Measurements from ENCODE around the gene BTBD9.

BTBD9 gene

DNA sequence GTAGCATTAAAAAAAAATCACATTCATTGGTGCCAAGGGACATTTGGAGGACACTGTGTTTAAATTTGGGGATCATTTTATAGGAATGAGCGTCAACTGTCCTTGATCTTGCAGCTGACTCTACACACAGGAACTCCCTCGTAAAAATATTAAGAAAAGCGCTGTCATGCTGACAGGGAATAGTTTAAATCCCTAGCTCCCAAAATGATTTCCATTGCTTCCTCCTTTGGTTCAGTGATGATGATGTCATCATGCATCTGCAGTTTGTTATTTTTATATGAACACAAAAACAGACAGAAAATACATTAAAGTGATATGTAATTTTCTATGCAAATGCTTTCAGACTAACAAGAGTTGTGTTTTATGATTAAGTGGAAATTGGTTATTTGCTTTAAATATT, 275.6 kb downstream of the BTBD9 start:
- ATAC-seq: no peak
- no peak for TF ChIP-seq ISL1 (CRISPR knock-in tag; IDR thresholded peaks at IDR 0.05)
- TF ChIP-seq, protein P1, sequence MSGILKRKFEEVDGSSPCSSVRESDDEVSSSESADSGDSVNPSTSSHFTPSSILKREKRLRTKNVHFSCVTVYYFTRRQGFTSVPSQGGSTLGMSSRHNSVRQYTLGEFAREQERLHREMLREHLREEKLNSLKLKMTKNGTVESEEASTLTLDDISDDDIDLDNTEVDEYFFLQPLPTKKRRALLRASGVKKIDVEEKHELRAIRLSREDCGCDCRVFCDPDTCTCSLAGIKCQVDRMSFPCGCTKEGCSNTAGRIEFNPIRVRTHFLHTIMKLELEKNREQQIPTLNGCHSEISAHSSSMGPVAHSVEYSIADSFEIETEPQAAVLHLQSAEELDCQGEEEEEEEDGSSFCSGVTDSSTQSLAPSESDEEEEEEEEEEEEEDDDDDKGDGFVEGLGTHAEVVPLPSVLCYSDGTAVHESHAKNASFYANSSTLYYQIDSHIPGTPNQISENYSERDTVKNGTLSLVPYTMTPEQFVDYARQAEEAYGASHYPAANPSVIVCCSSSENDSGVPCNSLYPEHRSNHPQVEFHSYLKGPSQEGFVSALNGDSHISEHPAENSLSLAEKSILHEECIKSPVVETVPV (CRISPR knock-in tag; IDR thresholded peaks at IDR 0.05): no peak
- TF ChIP-seq, protein P2, sequence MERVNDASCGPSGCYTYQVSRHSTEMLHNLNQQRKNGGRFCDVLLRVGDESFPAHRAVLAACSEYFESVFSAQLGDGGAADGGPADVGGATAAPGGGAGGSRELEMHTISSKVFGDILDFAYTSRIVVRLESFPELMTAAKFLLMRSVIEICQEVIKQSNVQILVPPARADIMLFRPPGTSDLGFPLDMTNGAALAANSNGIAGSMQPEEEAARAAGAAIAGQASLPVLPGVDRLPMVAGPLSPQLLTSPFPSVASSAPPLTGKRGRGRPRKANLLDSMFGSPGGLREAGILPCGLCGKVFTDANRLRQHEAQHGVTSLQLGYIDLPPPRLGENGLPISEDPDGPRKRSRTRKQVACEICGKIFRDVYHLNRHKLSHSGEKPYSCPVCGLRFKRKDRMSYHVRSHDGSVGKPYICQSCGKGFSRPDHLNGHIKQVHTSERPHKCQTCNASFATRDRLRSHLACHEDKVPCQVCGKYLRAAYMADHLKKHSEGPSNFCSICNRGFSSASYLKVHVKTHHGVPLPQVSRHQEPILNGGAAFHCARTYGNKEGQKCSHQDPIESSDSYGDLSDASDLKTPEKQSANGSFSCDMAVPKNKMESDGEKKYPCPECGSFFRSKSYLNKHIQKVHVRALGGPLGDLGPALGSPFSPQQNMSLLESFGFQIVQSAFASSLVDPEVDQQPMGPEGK (CRISPR knock-in tag; IDR thresholded peaks at IDR 0.05; ENCODE audit: borderline replicate concordance): no peak
- TF ChIP-seq ZNF8 (CRISPR knock-in tag; IDR thresholded peaks at IDR 0.05): no peak
- no peak for TF ChIP-seq ZFP30 (CRISPR knock-in tag; IDR thresholded peaks at IDR 0.05)
- TF ChIP-seq TOX (CRISPR knock-in tag; IDR thresholded peaks at IDR 0.05; ENCODE audit: borderline replicate concordance): no peak
- TF ChIP-seq PPARA (CRISPR knock-in tag; IDR thresholded peaks at IDR 0.05; ENCODE audit: borderline replicate concordance): no peak
- no peak for TF ChIP-seq ZNF70 (CRISPR knock-in tag; IDR thresholded peaks at IDR 0.05)
- TF ChIP-seq BACH2 (CRISPR knock-in tag; IDR thresholded peaks at IDR 0.05; ENCODE audit: borderline replicate concordance): no peak
- TF ChIP-seq, protein P3, sequence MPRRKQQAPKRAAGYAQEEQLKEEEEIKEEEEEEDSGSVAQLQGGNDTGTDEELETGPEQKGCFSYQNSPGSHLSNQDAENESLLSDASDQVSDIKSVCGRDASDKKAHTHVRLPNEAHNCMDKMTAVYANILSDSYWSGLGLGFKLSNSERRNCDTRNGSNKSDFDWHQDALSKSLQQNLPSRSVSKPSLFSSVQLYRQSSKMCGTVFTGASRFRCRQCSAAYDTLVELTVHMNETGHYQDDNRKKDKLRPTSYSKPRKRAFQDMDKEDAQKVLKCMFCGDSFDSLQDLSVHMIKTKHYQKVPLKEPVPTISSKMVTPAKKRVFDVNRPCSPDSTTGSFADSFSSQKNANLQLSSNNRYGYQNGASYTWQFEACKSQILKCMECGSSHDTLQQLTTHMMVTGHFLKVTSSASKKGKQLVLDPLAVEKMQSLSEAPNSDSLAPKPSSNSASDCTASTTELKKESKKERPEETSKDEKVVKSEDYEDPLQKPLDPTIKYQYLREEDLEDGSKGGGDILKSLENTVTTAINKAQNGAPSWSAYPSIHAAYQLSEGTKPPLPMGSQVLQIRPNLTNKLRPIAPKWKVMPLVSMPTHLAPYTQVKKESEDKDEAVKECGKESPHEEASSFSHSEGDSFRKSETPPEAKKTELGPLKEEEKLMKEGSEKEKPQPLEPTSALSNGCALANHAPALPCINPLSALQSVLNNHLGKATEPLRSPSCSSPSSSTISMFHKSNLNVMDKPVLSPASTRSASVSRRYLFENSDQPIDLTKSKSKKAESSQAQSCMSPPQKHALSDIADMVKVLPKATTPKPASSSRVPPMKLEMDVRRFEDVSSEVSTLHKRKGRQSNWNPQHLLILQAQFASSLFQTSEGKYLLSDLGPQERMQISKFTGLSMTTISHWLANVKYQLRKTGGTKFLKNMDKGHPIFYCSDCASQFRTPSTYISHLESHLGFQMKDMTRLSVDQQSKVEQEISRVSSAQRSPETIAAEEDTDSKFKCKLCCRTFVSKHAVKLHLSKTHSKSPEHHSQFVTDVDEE (CRISPR knock-in tag; IDR thresholded peaks at IDR 0.05): no peak
- TF ChIP-seq, protein P4, sequence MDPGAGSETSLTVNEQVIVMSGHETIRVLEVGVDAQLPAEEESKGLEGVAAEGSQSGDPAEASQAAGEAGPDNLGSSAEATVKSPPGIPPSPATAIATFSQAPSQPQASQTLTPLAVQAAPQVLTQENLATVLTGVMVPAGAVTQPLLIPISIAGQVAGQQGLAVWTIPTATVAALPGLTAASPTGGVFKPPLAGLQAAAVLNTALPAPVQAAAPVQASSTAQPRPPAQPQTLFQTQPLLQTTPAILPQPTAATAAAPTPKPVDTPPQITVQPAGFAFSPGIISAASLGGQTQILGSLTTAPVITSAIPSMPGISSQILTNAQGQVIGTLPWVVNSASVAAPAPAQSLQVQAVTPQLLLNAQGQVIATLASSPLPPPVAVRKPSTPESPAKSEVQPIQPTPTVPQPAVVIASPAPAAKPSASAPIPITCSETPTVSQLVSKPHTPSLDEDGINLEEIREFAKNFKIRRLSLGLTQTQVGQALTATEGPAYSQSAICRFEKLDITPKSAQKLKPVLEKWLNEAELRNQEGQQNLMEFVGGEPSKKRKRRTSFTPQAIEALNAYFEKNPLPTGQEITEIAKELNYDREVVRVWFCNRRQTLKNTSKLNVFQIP (CRISPR knock-in tag; IDR thresholded peaks at IDR 0.05; ENCODE audit: borderline replicate concordance, low read depth): no peak
- TF ChIP-seq TCF4 (CRISPR knock-in tag; IDR thresholded peaks at IDR 0.05; ENCODE audit: borderline replicate concordance): no peak
- no peak for TF ChIP-seq ARNTL (CRISPR knock-in tag; IDR thresholded peaks at IDR 0.05; ENCODE audit: borderline replicate concordance, low read depth)
- no peak for TF ChIP-seq ZC3H10 (CRISPR knock-in tag; IDR thresholded peaks at IDR 0.05)
- TF ChIP-seq SNAI2 (CRISPR knock-in tag; IDR thresholded peaks at IDR 0.05): no peak
- no peak for TF ChIP-seq RARB (CRISPR knock-in tag; IDR thresholded peaks at IDR 0.05)

DNA sequence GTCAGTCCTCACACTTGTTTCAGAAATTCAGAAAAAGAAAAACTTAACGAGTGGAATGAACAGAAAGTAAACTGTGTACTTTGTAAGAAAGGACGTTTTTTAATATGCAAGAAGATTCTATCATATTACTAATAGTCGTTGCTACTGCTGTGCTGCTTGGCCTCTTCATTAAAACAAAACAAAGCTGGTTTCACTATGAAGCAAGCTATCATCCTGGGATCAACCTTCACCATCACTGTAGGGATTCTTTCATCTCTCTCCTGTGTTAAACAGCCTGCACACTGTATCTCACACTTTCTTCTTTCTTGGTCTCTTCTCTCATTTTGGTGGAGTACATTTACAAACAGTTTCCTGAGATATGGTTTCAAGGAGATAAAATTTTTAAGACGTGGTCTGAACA, 284.2 kb downstream of the BTBD9 start:
- no peak for ATAC-seq
- TF ChIP-seq TOX (CRISPR knock-in tag; IDR thresholded peaks at IDR 0.05; ENCODE audit: borderline replicate concordance) (no peak), ZNF70 (CRISPR knock-in tag; IDR thresholded peaks at IDR 0.05) (no peak), ZNF565 (CRISPR knock-in tag; conservative IDR thresholded peaks at IDR 0.05; ENCODE audit: low read depth) (no peak), RARB (CRISPR knock-in tag; IDR thresholded peaks at IDR 0.05) (no peak), CSDC2 (CRISPR knock-in tag; IDR thresholded peaks at IDR 0.05) (no peak), ZFP30 (CRISPR knock-in tag; IDR thresholded peaks at IDR 0.05) (no peak), ESRRG (CRISPR knock-in tag; IDR thresholded peaks at IDR 0.05) (no peak), GLIS3 (CRISPR knock-in tag; IDR thresholded peaks at IDR 0.05) (no peak), ARNTL (CRISPR knock-in tag; IDR thresholded peaks at IDR 0.05; ENCODE audit: borderline replicate concordance, low read depth) (no peak), ISL1 (CRISPR knock-in tag; IDR thresholded peaks at IDR 0.05) (no peak), OSR1 (CRISPR knock-in tag; IDR thresholded peaks at IDR 0.05) (no peak), SNAI2 (CRISPR knock-in tag; IDR thresholded peaks at IDR 0.05) (no peak)
- TF ChIP-seq, protein P3 (CRISPR knock-in tag; IDR thresholded peaks at IDR 0.05): no peak
- TF ChIP-seq, protein P2 (CRISPR knock-in tag; IDR thresholded peaks at IDR 0.05; ENCODE audit: borderline replicate concordance): no peak
- TF ChIP-seq, protein P1 (CRISPR knock-in tag; IDR thresholded peaks at IDR 0.05): no peak
- TF ChIP-seq, protein P5, sequence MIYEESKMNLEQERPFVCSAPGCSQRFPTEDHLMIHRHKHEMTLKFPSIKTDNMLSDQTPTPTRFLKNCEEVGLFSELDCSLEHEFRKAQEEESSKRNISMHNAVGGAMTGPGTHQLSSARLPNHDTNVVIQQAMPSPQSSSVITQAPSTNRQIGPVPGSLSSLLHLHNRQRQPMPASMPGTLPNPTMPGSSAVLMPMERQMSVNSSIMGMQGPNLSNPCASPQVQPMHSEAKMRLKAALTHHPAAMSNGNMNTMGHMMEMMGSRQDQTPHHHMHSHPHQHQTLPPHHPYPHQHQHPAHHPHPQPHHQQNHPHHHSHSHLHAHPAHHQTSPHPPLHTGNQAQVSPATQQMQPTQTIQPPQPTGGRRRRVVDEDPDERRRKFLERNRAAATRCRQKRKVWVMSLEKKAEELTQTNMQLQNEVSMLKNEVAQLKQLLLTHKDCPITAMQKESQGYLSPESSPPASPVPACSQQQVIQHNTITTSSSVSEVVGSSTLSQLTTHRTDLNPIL (CRISPR knock-in tag; IDR thresholded peaks at IDR 0.05; ENCODE audit: low read depth): no peak
